GM23338 (cell line): Measurements from ENCODE around the gene NRG3. TPM values are rescaled to one million over a fixed set of nuclear protein-coding genes. Genes with fewer than 3 reads are reported as not detected.

Experiments
- ATAC-seq: fragments of 200-7000 bp; cut with Tn5 transposase; 3 replicates; pipeline ENCODE4 v1.9.1; 2020
- DNase-seq: peaks from one replicate; pipeline ENCODE4 v3.0.0-alpha.2; 2015; ENCODE audit warnings: low spot score
- H2AFZ ChIP-seq: fragments of 200-600 bp; sonication (generic); 2 replicates; pipeline ENCODE4 v1.8.0; 2016; ENCODE audit warnings: antibody characterized with exemption, mild to moderate bottlenecking, moderate library complexity
- H3F3A ChIP-seq: fragments of 200-600 bp; sonication (generic); replicated peaks from 2 replicates; pipeline ENCODE4 v1.8.0; 2017; ENCODE audit warnings: antibody characterized with exemption, mixed run types, low read depth
- H3K27ac ChIP-seq: fragments of 200-600 bp; sonication (generic); 2 replicates; pipeline ENCODE4 v1.6.1; 2016; ENCODE audit warnings: low read depth
- H3K27me3 ChIP-seq: fragments of 200-600 bp; sonication (generic); 2 replicates; pipeline ENCODE4 v1.8.0; 2016; ENCODE audit warnings: mild to moderate bottlenecking, mixed run types, moderate library complexity; ENCODE audit not compliant: insufficient read depth
- H3K36me3 ChIP-seq: fragments of 200-600 bp; sonication (generic); 2 replicates; pipeline ENCODE4 v1.8.0; 2016; ENCODE audit warnings: mild to moderate bottlenecking; ENCODE audit not compliant: insufficient read depth
- H3K4me1 ChIP-seq: fragments of 200-600 bp; sonication (generic); 2 replicates; pipeline ENCODE4 v1.8.0; 2016; ENCODE audit warnings: mild to moderate bottlenecking, moderate library complexity; ENCODE audit not compliant: insufficient read depth
- H3K4me2 ChIP-seq: fragments of 200-600 bp; sonication (generic); 2 replicates; pipeline ENCODE4 v1.7.1; 2017; ENCODE audit warnings: mixed run types
- H3K4me3 ChIP-seq: fragments of 200-600 bp; sonication (generic); 2 replicates; pipeline ENCODE4 v1.6.1; 2016; ENCODE audit warnings: mixed run types
- H3K79me2 ChIP-seq: fragments of 200-600 bp; sonication (generic); replicated peaks from 2 replicates; pipeline ENCODE4 v1.8.0; 2017; ENCODE audit warnings: mild to moderate bottlenecking; ENCODE audit not compliant: insufficient read depth
- H3K9me2 ChIP-seq: fragments of 200-600 bp; sonication (generic); 2 replicates; pipeline ENCODE4 v1.8.0; 2017; ENCODE audit not compliant: insufficient read depth
- H4K20me1 ChIP-seq: fragments of 200-600 bp; sonication (generic); replicated peaks from 2 replicates; pipeline ENCODE4 v1.8.0; 2017; ENCODE audit warnings: mild to moderate bottlenecking; ENCODE audit not compliant: insufficient read depth
- H3K27ac Mint-ChIP-seq: 2 replicates; pipeline ENCODE4 v1.8.0; 2020; ENCODE audit warnings: inconsistent platforms, mild to moderate bottlenecking, moderate library complexity, mixed read lengths
- H3K27me3 Mint-ChIP-seq: 3 replicates; pipeline ENCODE4 v1.8.0; 2022; ENCODE audit warnings: low read depth, mild to moderate bottlenecking, moderate library complexity, mixed read lengths, inconsistent platforms; ENCODE audit not compliant: insufficient read depth, poor library complexity
- H3K36me3 Mint-ChIP-seq: 3 replicates; pipeline ENCODE4 v1.8.0; 2021; ENCODE audit warnings: low read depth, mild to moderate bottlenecking, inconsistent platforms, moderate library complexity, mixed read lengths
- H3K4me1 Mint-ChIP-seq: 3 replicates; pipeline ENCODE4 v1.8.0; 2020; ENCODE audit warnings: mild to moderate bottlenecking, inconsistent platforms, mixed read lengths
- H3K4me3 Mint-ChIP-seq: 3 replicates; pipeline ENCODE4 v1.8.0; 2021; ENCODE audit warnings: moderate library complexity, mild to moderate bottlenecking, inconsistent platforms, mixed read lengths
- H3K9me3 Mint-ChIP-seq: 3 replicates; pipeline ENCODE4 v1.8.0; 2020; ENCODE audit warnings: moderate library complexity, mild to moderate bottlenecking, inconsistent platforms, mixed read lengths
- CREB1 ChIP-seq: fragments of 250-450 bp; sonication (Bioruptor Pico); IDR thresholded peaks from 2 replicates; pipeline ENCODE4 v1.5.0; 2020; ENCODE audit warnings: low read depth, mild to moderate bottlenecking, moderate library complexity
- CTCF ChIP-seq, 2 experiments: fragments of 200-600 bp in 1 of 2; sonication (generic) in 1 of 2; conservative IDR thresholded peaks; 2 replicates each; pipeline versions ENCODE4 v1.5.1 to v1.6.1; 2016 to 2017; ENCODE audit warnings: antibody characterized with exemption in 2 of 2, low read depth in 2 of 2, mild to moderate bottlenecking in 2 of 2, moderate library complexity in 1 of 2
- ETS1 ChIP-seq: IDR thresholded peaks from 2 replicates; pipeline ENCODE4 v1.6.1; 2016; ENCODE audit warnings: antibody characterized with exemption
- EZH2 ChIP-seq: fragments of 200-600 bp; sonication (generic); IDR thresholded peaks from one replicate; pipeline ENCODE4 v1.8.0; 2017; ENCODE audit warnings: antibody characterized with exemption, mild to moderate bottlenecking, low read depth; ENCODE audit not compliant: unreplicated experiment
- JUNB ChIP-seq: IDR thresholded peaks from one replicate; pipeline ENCODE4 v1.6.1; 2016; ENCODE audit warnings: antibody characterized with exemption; ENCODE audit not compliant: unreplicated experiment
- STAT1 ChIP-seq: IDR thresholded peaks from one replicate; pipeline ENCODE4 v1.6.1; 2016; ENCODE audit warnings: antibody characterized with exemption; ENCODE audit not compliant: unreplicated experiment
- ZNF114 ChIP-seq: fragments of 250-450 bp; sonication (Bioruptor Pico); IDR thresholded peaks from 2 replicates; pipeline ENCODE4 v1.5.0; 2020; ENCODE audit warnings: mild to moderate bottlenecking, moderate library complexity
- ZNF331 ChIP-seq: fragments of 250-450 bp; sonication (Bioruptor Pico); IDR thresholded peaks from 2 replicates; pipeline ENCODE4 v1.5.0; 2020; ENCODE audit warnings: low read depth, mild to moderate bottlenecking, moderate library complexity
- polyA plus RNA-seq: library from polyadenylated mRNA; unstranded; fragments of >200 nt; fragmentation: Nextera tagmentation; extraction: Ambion mirVana; gene quantifications from 2 replicates; pipeline ENCODE4 v1.2.1, GENCODE V29; 2016
- total RNA-seq: library from RNA; depleted of rRNA; stranded (reverse); fragments of >200 nt; shearing (Covaris generic); gene quantifications from 2 replicates; pipeline ENCODE4 v1.2.3, GENCODE V29; 2014

Gene NRG3
- total and polyA plus RNA-seq, 2 experiments from 2014 or later: 1.9 to 3.9 TPM

- TF ChIP-seq JUNB (no peak), CREB1 (CRISPR knock-in tag) (no peak)
- no peak for ATAC-seq
Observed at GRCh38 chr10:81898518-81898917, 23.5 kb downstream of the NRG3 start.

GRCh38 chr10:81900989-81901388 is 26.0 kb downstream of the NRG3 start:
- Histone ChIP-seq H3K79me2 (no peaks in the 10 kb centered on the region), H3K27me3 (no peaks in the 10 kb centered on the region), H2AFZ (no peak overlapping the region), H3K27ac (no peak overlapping the region), H4K20me1 (no peaks in the 10 kb centered on the region), H3F3A (no peaks in the 10 kb centered on the region), H3K9me2 (no peaks in the 10 kb centered on the region), H3K4me1 (peaks cover 9% of the 10 kb centered on the region; the same call in 1 of the 2 replicates), H3K36me3 (no peaks in the 10 kb centered on the region), H3K4me2 (no peak overlapping the region), H3K4me3 (no peak overlapping the region)
- peaks cover 1% of the 10 kb centered on the region for H3K27me3 Mint-ChIP-seq
- no peak for ATAC-seq
- H3K4me3 Mint-ChIP-seq: no peak overlapping the region
- H3K36me3 Mint-ChIP-seq: no peaks in the 10 kb centered on the region
- H3K9me3 Mint-ChIP-seq: no peaks in the 10 kb centered on the region
- H3K27ac Mint-ChIP-seq: no peak overlapping the region
- H3K4me1 Mint-ChIP-seq: peaks cover 36% of the 10 kb centered on the region
- DNase-seq: no peak
- TF ChIP-seq STAT1: no peak
- TF ChIP-seq JUNB: no peak
- TF ChIP-seq EZH2: no peak
- TF ChIP-seq ZNF331: no peak
- TF ChIP-seq CTCF (conservative IDR thresholded peaks at IDR 0.05; ENCODE audit: low read depth in 2 of 2): no peak
- TF ChIP-seq ETS1: no peak

More at GRCh38 chr10:81898518-81898917, 23.5 kb downstream of the NRG3 start:
- Histone ChIP-seq H4K20me1 (no peaks in the 10 kb centered on the region), H2AFZ (no peak overlapping the region), H3K27me3 (no peaks in the 10 kb centered on the region), H3K4me2 (no peak overlapping the region), H3K27ac (no peak overlapping the region), H3K79me2 (no peaks in the 10 kb centered on the region), H3F3A (no peaks in the 10 kb centered on the region), H3K4me3 (no peak overlapping the region), H3K9me2 (no peaks in the 10 kb centered on the region), H3K36me3 (no peaks in the 10 kb centered on the region), H3K4me1 (no peaks in the 10 kb centered on the region)
- H3K36me3 Mint-ChIP-seq: no peaks in the 10 kb centered on the region
- no peak for DNase-seq
- no peaks in the 10 kb centered on the region for H3K9me3 Mint-ChIP-seq
- no peaks in the 10 kb centered on the region for H3K27me3 Mint-ChIP-seq
- no peak overlapping the region for H3K27ac Mint-ChIP-seq
- H3K4me1 Mint-ChIP-seq: peaks cover 21% of the 10 kb centered on the region
- H3K4me3 Mint-ChIP-seq: no peak overlapping the region

GRCh38 chr10:81903472-81903871 is 28.5 kb downstream of the NRG3 start:
- Histone ChIP-seq H4K20me1 (no peaks in the 10 kb centered on the region), H3K4me3 (no peak overlapping the region), H3K4me1 (peaks cover 17% of the 10 kb centered on the region; the same call in 1 of the 2 replicates), H2AFZ (no peak overlapping the region), H3K36me3 (no peaks in the 10 kb centered on the region), H3K79me2 (no peaks in the 10 kb centered on the region), H3K27ac (no peak overlapping the region), H3K9me2 (no peaks in the 10 kb centered on the region), H3K4me2 (no peak overlapping the region), H3F3A (no peaks in the 10 kb centered on the region), H3K27me3 (no peaks in the 10 kb centered on the region)
- peaks cover 32% of the 10 kb centered on the region for H3K4me1 Mint-ChIP-seq
- no peak for ATAC-seq
- peaks cover 4% of the 10 kb centered on the region for H3K27me3 Mint-ChIP-seq
- DNase-seq: no peak
- no peaks in the 10 kb centered on the region for H3K9me3 Mint-ChIP-seq
- no peak overlapping the region for H3K4me3 Mint-ChIP-seq
- no peaks in the 10 kb centered on the region for H3K36me3 Mint-ChIP-seq
- H3K27ac Mint-ChIP-seq: no peak overlapping the region
- TF ChIP-seq ZNF114 (CRISPR knock-in tag) (no peak), ETS1 (no peak), CREB1 (CRISPR knock-in tag) (no peak), EZH2 (no peak)
